ENCODE measurements around the gene MYBPHL.

MYBPHL gene

DNA sequence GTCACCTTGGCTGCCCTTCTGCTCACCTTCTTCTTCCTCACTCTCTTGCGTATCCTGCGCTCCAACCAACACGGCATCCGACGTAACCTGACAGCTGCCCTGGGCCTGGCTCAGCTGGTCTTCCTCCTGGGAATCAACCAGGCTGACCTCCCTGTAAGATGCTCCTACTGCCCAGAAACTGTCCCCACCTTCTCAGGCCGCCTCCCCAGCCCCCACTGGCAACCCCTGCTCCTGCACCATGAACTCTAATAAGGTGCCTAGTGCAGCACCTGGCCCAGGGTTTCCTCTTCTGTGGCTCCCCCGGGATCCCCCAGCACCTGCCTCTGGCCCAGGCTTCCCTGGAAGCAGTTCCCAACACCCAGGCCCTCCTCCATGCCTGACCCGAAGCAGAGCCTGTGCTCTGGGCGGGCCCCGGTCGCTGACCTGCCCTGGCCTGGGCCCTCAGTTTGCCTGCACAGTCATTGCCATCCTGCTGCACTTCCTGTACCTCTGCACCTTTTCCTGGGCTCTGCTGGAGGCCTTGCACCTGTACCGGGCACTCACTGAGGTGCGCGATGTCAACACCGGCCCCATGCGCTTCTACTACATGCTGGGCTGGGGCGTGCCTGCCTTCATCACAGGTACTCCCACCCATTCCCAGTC, 36.7 kb downstream of the MYBPHL start:
- ATAC-seq, result no peak

GRCh38 chr1:109269212-109269980, 37.4 kb downstream of the MYBPHL start:
- TF ChIP-seq ZC3H10 (CRISPR knock-in tag; IDR thresholded peaks at IDR 0.05) (no peak), TSHZ2 (CRISPR knock-in tag; IDR thresholded peaks at IDR 0.05) (no peak), PPARA (CRISPR knock-in tag; IDR thresholded peaks at IDR 0.05; ENCODE audit: borderline replicate concordance) (no peak), TCF4 (CRISPR knock-in tag; IDR thresholded peaks at IDR 0.05; ENCODE audit: borderline replicate concordance) (no peak), RARB (CRISPR knock-in tag; IDR thresholded peaks at IDR 0.05) (no peak), GLIS3 (CRISPR knock-in tag; IDR thresholded peaks at IDR 0.05) (no peak), ZFP3 (CRISPR knock-in tag; IDR thresholded peaks at IDR 0.05) (no peak), PATZ1 (CRISPR knock-in tag; IDR thresholded peaks at IDR 0.05; ENCODE audit: borderline replicate concordance) (no peak), ZNF8 (CRISPR knock-in tag; IDR thresholded peaks at IDR 0.05) (no peak), BACH2 (CRISPR knock-in tag; IDR thresholded peaks at IDR 0.05; ENCODE audit: borderline replicate concordance) (no peak), ISL1 (CRISPR knock-in tag; IDR thresholded peaks at IDR 0.05) (no peak), SNAI2 (CRISPR knock-in tag; IDR thresholded peaks at IDR 0.05) (no peak), CSDC2 (CRISPR knock-in tag; IDR thresholded peaks at IDR 0.05) (no peak), ZNF70 (CRISPR knock-in tag; IDR thresholded peaks at IDR 0.05) (no peak), ESRRG (CRISPR knock-in tag; IDR thresholded peaks at IDR 0.05) (no peak), ZFP30 (CRISPR knock-in tag; IDR thresholded peaks at IDR 0.05) (no peak)
- TF ChIP-seq, protein P1, sequence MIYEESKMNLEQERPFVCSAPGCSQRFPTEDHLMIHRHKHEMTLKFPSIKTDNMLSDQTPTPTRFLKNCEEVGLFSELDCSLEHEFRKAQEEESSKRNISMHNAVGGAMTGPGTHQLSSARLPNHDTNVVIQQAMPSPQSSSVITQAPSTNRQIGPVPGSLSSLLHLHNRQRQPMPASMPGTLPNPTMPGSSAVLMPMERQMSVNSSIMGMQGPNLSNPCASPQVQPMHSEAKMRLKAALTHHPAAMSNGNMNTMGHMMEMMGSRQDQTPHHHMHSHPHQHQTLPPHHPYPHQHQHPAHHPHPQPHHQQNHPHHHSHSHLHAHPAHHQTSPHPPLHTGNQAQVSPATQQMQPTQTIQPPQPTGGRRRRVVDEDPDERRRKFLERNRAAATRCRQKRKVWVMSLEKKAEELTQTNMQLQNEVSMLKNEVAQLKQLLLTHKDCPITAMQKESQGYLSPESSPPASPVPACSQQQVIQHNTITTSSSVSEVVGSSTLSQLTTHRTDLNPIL (CRISPR knock-in tag; IDR thresholded peaks at IDR 0.05; ENCODE audit: low read depth), result no peak
- TF ChIP-seq, protein P2, sequence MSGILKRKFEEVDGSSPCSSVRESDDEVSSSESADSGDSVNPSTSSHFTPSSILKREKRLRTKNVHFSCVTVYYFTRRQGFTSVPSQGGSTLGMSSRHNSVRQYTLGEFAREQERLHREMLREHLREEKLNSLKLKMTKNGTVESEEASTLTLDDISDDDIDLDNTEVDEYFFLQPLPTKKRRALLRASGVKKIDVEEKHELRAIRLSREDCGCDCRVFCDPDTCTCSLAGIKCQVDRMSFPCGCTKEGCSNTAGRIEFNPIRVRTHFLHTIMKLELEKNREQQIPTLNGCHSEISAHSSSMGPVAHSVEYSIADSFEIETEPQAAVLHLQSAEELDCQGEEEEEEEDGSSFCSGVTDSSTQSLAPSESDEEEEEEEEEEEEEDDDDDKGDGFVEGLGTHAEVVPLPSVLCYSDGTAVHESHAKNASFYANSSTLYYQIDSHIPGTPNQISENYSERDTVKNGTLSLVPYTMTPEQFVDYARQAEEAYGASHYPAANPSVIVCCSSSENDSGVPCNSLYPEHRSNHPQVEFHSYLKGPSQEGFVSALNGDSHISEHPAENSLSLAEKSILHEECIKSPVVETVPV (CRISPR knock-in tag; IDR thresholded peaks at IDR 0.05), result no peak
- ATAC-seq, result no peak

More for the DNA sequence above, 36.7 kb downstream of the MYBPHL start:
- no peak for TF ChIP-seq PATZ1 (CRISPR knock-in tag; IDR thresholded peaks at IDR 0.05; ENCODE audit: borderline replicate concordance)
- TF ChIP-seq ZFP30 (CRISPR knock-in tag; IDR thresholded peaks at IDR 0.05), result no peak
- TF ChIP-seq TOX (CRISPR knock-in tag; IDR thresholded peaks at IDR 0.05; ENCODE audit: borderline replicate concordance), result no peak
- no peak for TF ChIP-seq ZNF565 (CRISPR knock-in tag; conservative IDR thresholded peaks at IDR 0.05; ENCODE audit: low read depth)
- no peak for TF ChIP-seq TCF4 (CRISPR knock-in tag; IDR thresholded peaks at IDR 0.05; ENCODE audit: borderline replicate concordance)
- no peak for TF ChIP-seq ZFP3 (CRISPR knock-in tag; IDR thresholded peaks at IDR 0.05)
- TF ChIP-seq PPARA (CRISPR knock-in tag; IDR thresholded peaks at IDR 0.05; ENCODE audit: borderline replicate concordance), result no peak
- TF ChIP-seq ZC3H10 (CRISPR knock-in tag; IDR thresholded peaks at IDR 0.05), result no peak
- TF ChIP-seq GLIS3 (CRISPR knock-in tag; IDR thresholded peaks at IDR 0.05), result no peak
- TF ChIP-seq, protein P2 (CRISPR knock-in tag; IDR thresholded peaks at IDR 0.05), result no peak
